ENCODE data around the gene CNTRL.
A peak's percentile ranks its signal among the peaks of the same experiment; 100 is the strongest.

DNA sequence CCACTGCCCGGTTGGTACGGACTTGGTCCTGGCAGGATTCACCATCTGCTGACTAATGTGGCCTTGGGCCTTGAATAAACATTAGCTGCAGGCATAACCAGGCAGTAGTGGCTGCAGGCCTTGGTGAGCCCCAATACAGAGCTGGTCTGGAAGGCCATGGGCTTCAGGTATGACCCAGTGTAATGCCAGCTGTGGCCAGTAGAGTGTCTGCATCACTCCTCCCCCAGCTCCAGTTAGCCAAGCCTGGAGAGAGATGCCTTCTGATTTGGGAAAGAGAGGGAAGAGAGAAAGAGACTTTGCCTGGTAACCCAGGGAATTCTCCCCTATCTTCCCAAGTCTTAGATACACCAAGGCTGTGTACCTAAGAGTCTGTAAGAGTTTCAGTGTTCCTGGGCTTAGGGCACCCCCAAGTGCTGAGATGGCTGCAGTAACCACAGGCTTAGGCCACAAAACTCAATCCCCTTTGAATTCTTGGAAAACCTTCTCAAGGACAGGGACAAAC is 19.1 kb upstream of the CNTRL start:
- TF ChIP-seq, protein P1, sequence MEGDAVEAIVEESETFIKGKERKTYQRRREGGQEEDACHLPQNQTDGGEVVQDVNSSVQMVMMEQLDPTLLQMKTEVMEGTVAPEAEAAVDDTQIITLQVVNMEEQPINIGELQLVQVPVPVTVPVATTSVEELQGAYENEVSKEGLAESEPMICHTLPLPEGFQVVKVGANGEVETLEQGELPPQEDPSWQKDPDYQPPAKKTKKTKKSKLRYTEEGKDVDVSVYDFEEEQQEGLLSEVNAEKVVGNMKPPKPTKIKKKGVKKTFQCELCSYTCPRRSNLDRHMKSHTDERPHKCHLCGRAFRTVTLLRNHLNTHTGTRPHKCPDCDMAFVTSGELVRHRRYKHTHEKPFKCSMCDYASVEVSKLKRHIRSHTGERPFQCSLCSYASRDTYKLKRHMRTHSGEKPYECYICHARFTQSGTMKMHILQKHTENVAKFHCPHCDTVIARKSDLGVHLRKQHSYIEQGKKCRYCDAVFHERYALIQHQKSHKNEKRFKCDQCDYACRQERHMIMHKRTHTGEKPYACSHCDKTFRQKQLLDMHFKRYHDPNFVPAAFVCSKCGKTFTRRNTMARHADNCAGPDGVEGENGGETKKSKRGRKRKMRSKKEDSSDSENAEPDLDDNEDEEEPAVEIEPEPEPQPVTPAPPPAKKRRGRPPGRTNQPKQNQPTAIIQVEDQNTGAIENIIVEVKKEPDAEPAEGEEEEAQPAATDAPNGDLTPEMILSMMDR (IDR thresholded peaks at IDR 0.05 in 8 of 11, conservative IDR thresholded peaks at IDR 0.05 in 3 of 11) = peak in 3 of 11 experiments; percentile 10 to 17 (median 13)
- no peak for TF ChIP-seq POLR2A (IDR thresholded peaks at IDR 0.05)
